ENCODE data around the gene LRRC4B. TPM values are rescaled to one million over a fixed set of nuclear protein-coding genes. Genes with fewer than 3 reads are reported as not detected.

LRRC4B gene
- polyA plus RNA-seq, 1 donor (not counting 4 experiments of a cell fraction or from before 2014, with no cell fraction given), result not detected

DNA sequence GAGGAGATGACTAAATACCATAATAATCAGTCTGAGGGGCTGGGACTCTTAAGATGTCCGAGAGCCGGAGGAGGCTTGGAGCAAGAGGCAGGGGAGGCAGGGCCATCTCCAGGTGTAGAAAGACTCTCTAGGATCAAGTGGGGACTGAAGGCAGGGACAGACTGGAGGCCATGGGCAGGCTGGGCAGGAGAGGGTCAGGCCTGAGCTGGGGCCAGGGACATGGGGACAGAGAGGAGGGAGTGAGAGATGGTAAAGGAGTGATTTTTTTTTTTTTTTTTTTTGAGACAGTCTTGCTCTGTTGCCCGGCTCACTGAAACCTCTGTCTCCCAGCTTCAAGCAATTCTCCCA is 59.4 kb downstream of the LRRC4B start:
- no peak overlapping the region for H3K4me3 ChIP-seq (ENCODE audit: control insufficient read depth in 2 of 3, extremely low read depth in 1 of 3, insufficient read depth in 2 of 3, low read depth in 1 of 3, low read length in 3 of 3)
- H3K36me3 ChIP-seq (ENCODE audit: control insufficient read depth in 2 of 2, extremely low read depth in 1 of 2, insufficient read depth in 2 of 2, low read length in 2 of 2), result peaks cover 0 to 1% of the 10 kb centered on the region in 2 experiments
- H2AFZ ChIP-seq (ENCODE audit: control insufficient read depth, low read length), result no peak overlapping the region
- no peak overlapping the region for H3K9ac ChIP-seq (ENCODE audit: control insufficient read depth, extremely low read depth, insufficient read depth, low read length)
- peaks cover 4% of the 10 kb centered on the region for H3K4me1 ChIP-seq (ENCODE audit: control insufficient read depth, extremely low read depth, insufficient read depth, low read length)
- TF ChIP-seq, protein P1, sequence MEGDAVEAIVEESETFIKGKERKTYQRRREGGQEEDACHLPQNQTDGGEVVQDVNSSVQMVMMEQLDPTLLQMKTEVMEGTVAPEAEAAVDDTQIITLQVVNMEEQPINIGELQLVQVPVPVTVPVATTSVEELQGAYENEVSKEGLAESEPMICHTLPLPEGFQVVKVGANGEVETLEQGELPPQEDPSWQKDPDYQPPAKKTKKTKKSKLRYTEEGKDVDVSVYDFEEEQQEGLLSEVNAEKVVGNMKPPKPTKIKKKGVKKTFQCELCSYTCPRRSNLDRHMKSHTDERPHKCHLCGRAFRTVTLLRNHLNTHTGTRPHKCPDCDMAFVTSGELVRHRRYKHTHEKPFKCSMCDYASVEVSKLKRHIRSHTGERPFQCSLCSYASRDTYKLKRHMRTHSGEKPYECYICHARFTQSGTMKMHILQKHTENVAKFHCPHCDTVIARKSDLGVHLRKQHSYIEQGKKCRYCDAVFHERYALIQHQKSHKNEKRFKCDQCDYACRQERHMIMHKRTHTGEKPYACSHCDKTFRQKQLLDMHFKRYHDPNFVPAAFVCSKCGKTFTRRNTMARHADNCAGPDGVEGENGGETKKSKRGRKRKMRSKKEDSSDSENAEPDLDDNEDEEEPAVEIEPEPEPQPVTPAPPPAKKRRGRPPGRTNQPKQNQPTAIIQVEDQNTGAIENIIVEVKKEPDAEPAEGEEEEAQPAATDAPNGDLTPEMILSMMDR (optimal IDR thresholded peaks at IDR 0.05 in 1 of 3, IDR thresholded peaks at IDR 0.05 in 1 of 3, conservative IDR thresholded peaks at IDR 0.05 in 1 of 3; ENCODE audit: extremely low read depth in 1 of 3, insufficient read depth in 2 of 3, low read length in 3 of 3), result no peak
- no peak for TF ChIP-seq EZH2 (IDR thresholded peaks at IDR 0.05; ENCODE audit: low read length)
- H3K27ac ChIP-seq (ENCODE audit: control insufficient read depth, insufficient read depth, low read length), result no peak overlapping the region
- dilution Hi-C loops (cut with MboI; ENCODE audit: extremely low pct_ligation_motif_present, low sequenced_read_pairs), result no loop called here
- no peaks in the 10 kb centered on the region for H3K9me1 ChIP-seq (ENCODE audit: control insufficient read depth, extremely low read depth, insufficient read depth, low read length)
- no peaks in the 10 kb centered on the region for H3K27me3 ChIP-seq (ENCODE audit: control insufficient read depth, extremely low read depth, insufficient read depth, low read length)
- FAIRE-seq (no peak), DNase-seq (ENCODE audit: low read depth, low spot score) (no peak)
- H3K4me2 ChIP-seq (ENCODE audit: control insufficient read depth, extremely low read depth, insufficient read depth, low read depth, low read length), result no peak overlapping the region
- H4K20me1 ChIP-seq (ENCODE audit: control insufficient read depth, extremely low read depth, insufficient read depth, low read length), result no peaks in the 10 kb centered on the region
- no peaks in the 10 kb centered on the region for H3K9me3 ChIP-seq (ENCODE audit: control insufficient read depth, low read depth, low read length)
- H3K79me2 ChIP-seq (ENCODE audit: control insufficient read depth, insufficient read depth, low read length), result peaks cover 5% of the 10 kb centered on the region

DNA sequence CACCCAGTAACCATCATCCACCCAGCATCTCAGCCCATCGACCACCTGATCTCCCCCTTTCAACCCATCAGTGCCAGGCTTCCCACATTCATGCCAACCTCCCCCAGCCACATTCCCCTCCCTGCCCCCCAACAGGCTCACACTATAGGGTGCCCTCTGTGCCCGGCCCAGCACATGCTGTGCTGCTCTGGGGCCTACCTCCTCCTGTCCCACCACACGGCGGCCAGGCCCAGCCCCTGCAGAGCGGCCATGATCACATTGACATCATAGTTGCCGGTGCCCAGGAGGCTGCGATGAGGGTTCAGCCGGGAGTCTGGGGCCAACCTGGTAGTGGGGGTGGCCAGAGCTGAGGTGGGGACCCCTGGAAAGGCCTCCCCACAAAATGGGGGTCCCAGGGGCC is 60.9 kb downstream of the LRRC4B start:
- TF ChIP-seq, protein P1 (optimal IDR thresholded peaks at IDR 0.05 in 1 of 3, IDR thresholded peaks at IDR 0.05 in 1 of 3, conservative IDR thresholded peaks at IDR 0.05 in 1 of 3; ENCODE audit: extremely low read depth in 1 of 3, insufficient read depth in 2 of 3, low read length in 3 of 3), result no peak
- no peak for TF ChIP-seq EZH2 (IDR thresholded peaks at IDR 0.05; ENCODE audit: low read length)
- no peak overlapping the region for H2AFZ ChIP-seq (ENCODE audit: control insufficient read depth, low read length)
- dilution Hi-C loops (cut with MboI; ENCODE audit: extremely low pct_ligation_motif_present, low sequenced_read_pairs), result no loop called here
- no peak overlapping the region for H3K27ac ChIP-seq (ENCODE audit: control insufficient read depth, insufficient read depth, low read length)
- no peaks in the 10 kb centered on the region for H3K27me3 ChIP-seq (ENCODE audit: control insufficient read depth, extremely low read depth, insufficient read depth, low read length)
- H3K4me2 ChIP-seq (ENCODE audit: control insufficient read depth, extremely low read depth, insufficient read depth, low read depth, low read length), result no peak overlapping the region
- no peak for FAIRE-seq
- peaks cover 4% of the 10 kb centered on the region for H3K4me1 ChIP-seq (ENCODE audit: control insufficient read depth, extremely low read depth, insufficient read depth, low read length)
- H3K9ac ChIP-seq (ENCODE audit: control insufficient read depth, extremely low read depth, insufficient read depth, low read length), result no peak overlapping the region
- H4K20me1 ChIP-seq (ENCODE audit: control insufficient read depth, extremely low read depth, insufficient read depth, low read length), result no peaks in the 10 kb centered on the region
- peaks cover 0 to 1% of the 10 kb centered on the region in 2 experiments for H3K36me3 ChIP-seq (ENCODE audit: control insufficient read depth in 2 of 2, extremely low read depth in 1 of 2, insufficient read depth in 2 of 2, low read length in 2 of 2)
- no peak overlapping the region for H3K4me3 ChIP-seq (ENCODE audit: control insufficient read depth in 2 of 3, extremely low read depth in 1 of 3, insufficient read depth in 2 of 3, low read depth in 1 of 3, low read length in 3 of 3)
- DNase-seq (ENCODE audit: low read depth, low spot score), result no peak
- no peaks in the 10 kb centered on the region for H3K9me3 ChIP-seq (ENCODE audit: control insufficient read depth, low read depth, low read length)
- no peaks in the 10 kb centered on the region for H3K9me1 ChIP-seq (ENCODE audit: control insufficient read depth, extremely low read depth, insufficient read depth, low read length)
- peaks cover 5% of the 10 kb centered on the region for H3K79me2 ChIP-seq (ENCODE audit: control insufficient read depth, insufficient read depth, low read length)
